T47D (cell line): ENCODE measurements around the gene GDAP1L1.
"Not testable (repeated sequence)": the region's sequence is repeated elsewhere in the genome, so short reads cannot be mapped to it uniquely, and the experiment has no call there.

Source experiments
- DNase-seq, 2 experiments: peaks; one replicate each; pipeline versions ENCODE4 v3.0.0 to v3.0.0-alpha.2; 2011 to 2012; ENCODE audit warnings: low read depth in 1 of 2, low spot score in 1 of 2
- JUND ChIP-seq: IDR thresholded peaks from 2 replicates; pipeline ENCODE4 v1.6.1; 2012; ENCODE audit warnings: low read depth
- in situ Hi-C: cut with HindIII; loops from 2 replicates; pipeline ENCODE4 v1.10.0; 2016; ENCODE audit warnings: low sequenced_read_pairs, low pct_unique_long_range_greater_than_20kb

The GDAP1L1 gene

GRCh38 chr20:44224637-44225036, 22.5 kb upstream of the GDAP1L1 start:
- no peak for TF ChIP-seq JUND
- in situ Hi-C loops = no loop called here
- DNase-seq = no peak

- no peak for TF ChIP-seq JUND
- DNase-seq = peak in 1 of 2 experiments; percentile 77
- in situ Hi-C loops = no loop called here
Measured at GRCh38 chr20:44228465-44229258, 18.4 kb upstream of the GDAP1L1 start.

- no peak for DNase-seq
- in situ Hi-C loops = no loop called here
Measured at GRCh38 chr20:44231193-44231592, 15.9 kb upstream of the GDAP1L1 start.

GRCh38 chr20:44231713-44232468, 15.2 kb upstream of the GDAP1L1 start:
- DNase-seq = no peak
- in situ Hi-C loops = no loop called here
- TF ChIP-seq JUND = no peak

More at GRCh38 chr20:44231193-44231592, 15.9 kb upstream of the GDAP1L1 start:
- TF ChIP-seq JUND = no peak

GRCh38 chr20:44232469-44232856, 14.6 kb upstream of the GDAP1L1 start:
- DNase-seq, in situ Hi-C loops: not testable (repeated sequence)

- TF ChIP-seq JUND = no peak
- in situ Hi-C loops = no loop called here
- no peak for DNase-seq
Measured at GRCh38 chr20:44233436-44234016, 13.6 kb upstream of the GDAP1L1 start.

- no peak for DNase-seq
- no peak for TF ChIP-seq JUND
- in situ Hi-C loops = no loop called here
Measured at GRCh38 chr20:44234566-44235317, 12.4 kb upstream of the GDAP1L1 start.

GRCh38 chr20:44235702-44236101, 11.4 kb upstream of the GDAP1L1 start:
- TF ChIP-seq JUND = no peak
- in situ Hi-C loops = no loop called here
- DNase-seq = no peak

GRCh38 chr20:44236840-44237239, 10.3 kb upstream of the GDAP1L1 start:
- DNase-seq, in situ Hi-C loops: not testable (repeated sequence)

GRCh38 chr20:44241796-44242195, 5.3 kb upstream of the GDAP1L1 start:
- no peak for TF ChIP-seq JUND
- DNase-seq = no peak
- in situ Hi-C loops = no loop called here

GRCh38 chr20:44245977-44246376, 1.1 kb upstream of the GDAP1L1 start:
- in situ Hi-C loops = no loop called here
- DNase-seq = no peak
- TF ChIP-seq JUND = no peak

- in situ Hi-C loops = no loop called here
- peak; percentile 71 to 76 for DNase-seq
- TF ChIP-seq JUND = no peak
Measured at GRCh38 chr20:44247586-44248409, 690 bp downstream of the GDAP1L1 start.
